Adrenal gland (tissue), 12 donors: Measurements from ENCODE around the gene SREBF2. TPM values are rescaled to one million over a fixed set of nuclear protein-coding genes. Genes with fewer than 3 reads are reported as not detected.

Experiments used
- DNase-seq, 7 donors: peaks; one replicate each; pipeline ENCODE4 v3.0.0-alpha.2; 2019 to 2020
- H3K27ac ChIP-seq, 5 donors: fragments of 200-600 bp; sonication (generic) in 4 of 5; 1 replicate in 3 of 5; 2 replicates in 2 of 5; pipeline versions ENCODE4 v1.5.1 to v1.8.0; 2016 to 2020; ENCODE audit warnings: mild to moderate bottlenecking in 1 of 5
- H3K27me3 ChIP-seq: fragments of 200-600 bp; 2 replicates; pipeline ENCODE4 v1.8.0; 2021
- H3K36me3 ChIP-seq, 2 donors: fragments of 200-600 bp; replicated peaks in 1 of 2; 1 replicate in 1 of 2; 2 replicates in 1 of 2; pipeline versions ENCODE4 v1.5.1 to v1.8.0; 2018 to 2022
- H3K4me1 ChIP-seq, 2 donors: fragments of 200-600 bp; replicated peaks in 1 of 2; 1 replicate in 1 of 2; 2 replicates in 1 of 2; pipeline versions ENCODE4 v1.5.1 to v1.8.0; 2018 to 2021
- H3K4me3 ChIP-seq, 4 donors: fragments of 200-600 bp; sonication (generic) in 3 of 4; one replicate each; pipeline ENCODE4 v1.5.1; 2016 to 2018
- H3K9me3 ChIP-seq, 3 donors: fragments of 200-600 bp; sonication (generic) in 1 of 3; replicated peaks in 1 of 3; 1 replicate in 2 of 3; 2 replicates in 1 of 3; pipeline versions ENCODE4 v1.5.1 to v1.8.0; 2016 to 2021
- CTCF ChIP-seq, 6 experiments: fragments of 450-650 bp in 4 of 6; fragments of 200-600 bp in 2 of 6; sonication (generic) in 1 of 6; IDR thresholded peaks; 1 replicate in 5 of 6; 2 replicates in 1 of 6; pipeline versions ENCODE4 v1.5.1 to v1.8.0; 2016 to 2021; ENCODE audit warnings: antibody characterized with exemption in 6 of 6, mild to moderate bottlenecking in 2 of 6, moderate library complexity in 1 of 6
- POLR2A ChIP-seq, 2 donors: fragments of 450-650 bp; IDR thresholded peaks; one replicate each; pipeline ENCODE4 v1.6.1; 2017; ENCODE audit warnings: antibody characterized with exemption in 2 of 2, mild to moderate bottlenecking in 2 of 2, moderate library complexity in 1 of 2
- WGBS, 4 donors: extraction: QIAGEN DNeasy Blood & Tissue Kit in 2 of 4; methylation state at CpG; one replicate each; pipeline versions ENCODE4 v1.1.5 to v1.1.7; 2013 to 2017; 5-methylcytosine and 5-hydroxymethylcytosine counted together
- intact Hi-C, 2 donors: fragments of 100-400 bp; cut with DNase I; formaldehyde crosslinking; loops; one replicate each; pipeline versions ENCODE4 v1.14.1 to v1.15.0; 2022 to 2023
- polyA plus RNA-seq, 3 donors: library from polyadenylated mRNA; stranded (reverse); fragments of 200-250 nt in 2 of 3; fragments of 350-450 nt in 1 of 3; fragmentation: Illumina TruSeq in 1 of 3; extraction: RNeasy Lipid Tissue Mini Kit (QIAGEN cat#74804) in 1 of 3; gene quantifications; one replicate each; pipeline ENCODE4 v1.2.3, GENCODE V29; 2013 to 2014
- total RNA-seq, 9 donors: library from RNA; depleted of rRNA in 4 of 9; stranded (reverse); fragments of >200 nt in 4 of 9; fragments of 120-200 nt in 1 of 9; fragmentation: NEBNext Ultra II Directional in 1 of 9; extraction: Animal tissue kit (Norgen Biotek cat#: 25700) in 1 of 9; gene quantifications; one replicate each; pipeline versions ENCODE4 v1.1.0 to v1.2.4, GENCODE V29; 2013 to 2023
- donor health status: healthy with polysubstance abuse.
- donor health status: Bipolar disorder and iron deficiency.
- donor health status: DM: yes; HTN: yes; CAD: no.
- donor health status: DM: no; HTN: no; CAD: no.
- donor health status: DM: no; HTN: no; CAD: no.
- donor health status: DM: yes; HTN: yes; CAD: no.

The SREBF2 gene
- total and polyA plus RNA-seq, 12 donors: 67.5 to 263 (median 149) TPM

- H3K9me3 ChIP-seq: no peaks in the 10 kb centered on the region
- WGBS, 4 donors: 80 to 96% (median 90%) methylated on average over 2 to 4 of the region's 4 CpGs
- peaks cover 31 to 35% of the 10 kb centered on the region in 2 donors for H3K4me1 ChIP-seq
- H3K36me3 ChIP-seq: peaks cover 0 to 91% of the 10 kb centered on the region in 2 donors
- H3K27ac ChIP-seq: peak overlapping the region; percentile 38 to 87 (median 82)
- no peaks in the 10 kb centered on the region for H3K27me3 ChIP-seq
- TF ChIP-seq POLR2A (IDR thresholded peaks at IDR 0.05) (no peak), CTCF (IDR thresholded peaks at IDR 0.05) (no peak)
- DNase-seq: no peak
- no peak overlapping the region for H3K4me3 ChIP-seq
- intact Hi-C loops: no loop called here
These were observed 59.8 kb downstream of the SREBF2 start for GRCh38 chr22:41892721-41893120.

GRCh38 chr22:41893591-41894375 is 60.9 kb downstream of the SREBF2 start:
- Histone ChIP-seq H3K9me3 (no peaks in the 10 kb centered on the region), H3K36me3 (peaks cover 0 to 91% of the 10 kb centered on the region in 2 donors), H3K27me3 (no peaks in the 10 kb centered on the region), H3K4me1 (peaks cover 31 to 35% of the 10 kb centered on the region in 2 donors), H3K27ac (peak overlapping the region; percentile 38 to 87 (median 82)), H3K4me3 (no peak overlapping the region)
- DNase-seq: peak in 6 of 7 donors; percentile 64 to 87 (median 80)
- intact Hi-C loops: no loop called here
- TF ChIP-seq POLR2A (IDR thresholded peaks at IDR 0.05) (peak in 1 of 2 donors; percentile 23), CTCF (IDR thresholded peaks at IDR 0.05) (peak in 3 of 6 experiments; percentile 19 to 30 (median 19))
- 39 to 52% (median 41%) methylated on average over 7 of the region's 7 CpGs for WGBS, 4 donors

- no peak for TF ChIP-seq CTCF (IDR thresholded peaks at IDR 0.05)
- no peak for TF ChIP-seq POLR2A (IDR thresholded peaks at IDR 0.05)
- H3K27me3 ChIP-seq: no peaks in the 10 kb centered on the region
- H3K27ac ChIP-seq: no peak overlapping the region
- 86 to 91% (median 88%) methylated on average over 6 to 11 of the region's 11 CpGs for WGBS, 4 donors
- DNase-seq: no peak
- no peaks in the 10 kb centered on the region for H3K9me3 ChIP-seq
- H3K4me3 ChIP-seq: no peak overlapping the region
- intact Hi-C loops: no loop called here
- peaks cover 0 to 98% of the 10 kb centered on the region in 2 donors for H3K36me3 ChIP-seq
- peaks cover 13% of the 10 kb centered on the region in 2 donors for H3K4me1 ChIP-seq
These were observed 65.7 kb downstream of the SREBF2 start for GRCh38 chr22:41898645-41899044.

- Histone ChIP-seq H3K4me3 (no peak overlapping the region), H3K4me1 (peaks cover 8% of the 10 kb centered on the region in 2 donors), H3K27me3 (no peaks in the 10 kb centered on the region), H3K36me3 (peaks cover 0 to 98% of the 10 kb centered on the region in 2 donors), H3K27ac (no peak overlapping the region), H3K9me3 (no peaks in the 10 kb centered on the region)
- 79 to 86% (median 84%) methylated on average over 5 of the region's 5 CpGs for WGBS, 4 donors
- no peak for DNase-seq
- TF ChIP-seq POLR2A (IDR thresholded peaks at IDR 0.05) (no peak), CTCF (IDR thresholded peaks at IDR 0.05) (no peak)
- intact Hi-C loops: no loop called here
These were observed 66.2 kb downstream of the SREBF2 start for GRCh38 chr22:41899110-41899509.
